Spleen (tissue), 7 donors: ENCODE measurements around the gene CEP20.

Experiments
- CTCF ChIP-seq, 11 experiments: fragments of 200-600 bp in 7 of 11; fragments of 450-650 bp in 4 of 11; sonication (generic) in 4 of 11; IDR thresholded peaks in 8 of 11; conservative IDR thresholded peaks in 3 of 11; 1 replicate in 7 of 11; 2 replicates in 4 of 11; pipeline versions ENCODE4 v1.4.0 to v1.8.0; 2016 to 2021; ENCODE audit warnings: antibody characterized with exemption in 11 of 11, inconsistent platforms in 4 of 11, mild to moderate bottlenecking in 1 of 11
- POLR2A ChIP-seq, 3 donors: fragments of 450-650 bp; IDR thresholded peaks; one replicate each; pipeline ENCODE4 v1.5.1; 2017; ENCODE audit warnings: antibody characterized with exemption in 3 of 3, mild to moderate bottlenecking in 1 of 3
- donor health status: DM: no; HTN: no; CAD: no; lungs with moderate emphysema.
- donor health status: DM: no; HTN: no; CAD: no.
- donor health status: DM: no; HTN: no; CAD: no.

DNA sequence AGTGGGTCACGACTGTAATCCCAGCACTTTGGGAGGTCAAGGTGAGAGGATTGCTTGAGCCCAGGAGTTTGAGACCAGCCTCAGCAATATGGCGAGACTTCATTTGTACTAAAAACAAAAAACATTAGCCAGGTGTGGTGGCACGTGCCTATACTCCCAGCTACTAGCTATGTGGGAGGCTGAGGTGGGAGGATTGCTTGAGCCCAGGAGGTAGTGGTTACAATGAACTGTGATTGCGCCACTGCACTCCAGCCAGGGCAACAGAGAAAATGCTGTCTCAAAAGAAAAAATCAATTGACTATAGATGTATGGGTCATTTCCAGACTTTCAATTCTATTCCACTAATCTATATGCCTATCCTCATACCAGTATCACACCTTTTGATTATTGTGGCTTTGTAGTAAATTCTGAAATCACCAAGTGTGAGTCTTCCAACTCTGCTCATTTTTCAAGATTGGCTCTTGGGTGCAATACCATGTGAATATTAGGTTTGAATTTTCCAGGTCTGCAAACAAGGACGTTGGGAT lies 27.2 kb upstream of the CEP20 start:
- no peak for TF ChIP-seq CTCF (IDR thresholded peaks at IDR 0.05 in 8 of 11, conservative IDR thresholded peaks at IDR 0.05 in 3 of 11)
- no peak for TF ChIP-seq POLR2A (IDR thresholded peaks at IDR 0.05)
